GM12892 (cell line): ENCODE results near the gene DNM1L.

Source experiments
- DNase-seq: peaks from one replicate; pipeline ENCODE4 v3.0.0; 2011; ENCODE audit not compliant: insufficient read length
- FAIRE-seq: peaks from 2 replicates; lab custom pipeline; 2011; peaks lifted over from hg19 to GRCh38; lab: Jason Lieb, UNC
- POLR2A ChIP-seq: IDR thresholded peaks from 2 replicates; pipeline ENCODE4 v1.6.1; 2011; ENCODE audit warnings: low read depth, low read length, control low read depth
- POLR2AphosphoS5 ChIP-seq: IDR thresholded peaks from 2 replicates; pipeline ENCODE4 v1.6.1; 2011; ENCODE audit warnings: low read depth, low read length, control low read depth
- TAF1 ChIP-seq: IDR thresholded peaks from 2 replicates; pipeline ENCODE4 v1.6.1; 2011; ENCODE audit warnings: low read depth, mild to moderate bottlenecking, control low read depth, low read length, borderline replicate concordance

Gene DNM1L

DNA sequence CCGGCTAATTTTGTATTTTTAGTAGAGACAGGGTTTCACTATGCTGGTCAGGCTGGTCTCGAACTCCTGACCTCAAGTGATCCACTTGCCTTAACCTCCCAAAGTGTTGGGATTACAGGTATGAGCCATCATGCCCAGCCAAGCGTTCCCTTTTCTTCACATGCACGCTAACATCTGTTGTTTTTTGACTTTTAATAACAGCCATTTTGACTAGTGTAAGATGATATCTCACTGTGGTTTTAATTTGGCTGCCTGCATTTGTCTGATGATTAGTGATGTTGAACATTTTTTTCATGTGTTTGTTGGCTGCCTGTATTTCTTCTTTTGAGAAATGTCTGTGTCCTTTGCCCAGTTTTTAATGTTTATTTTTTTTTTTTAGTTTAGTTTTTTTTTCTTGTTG is 86.8 kb downstream of the DNM1L start:
- no peak for DNase-seq
- FAIRE-seq, result no peak
- TF ChIP-seq POLR2A (no peak), TAF1 (no peak), POLR2AphosphoS5 (no peak)

DNA sequence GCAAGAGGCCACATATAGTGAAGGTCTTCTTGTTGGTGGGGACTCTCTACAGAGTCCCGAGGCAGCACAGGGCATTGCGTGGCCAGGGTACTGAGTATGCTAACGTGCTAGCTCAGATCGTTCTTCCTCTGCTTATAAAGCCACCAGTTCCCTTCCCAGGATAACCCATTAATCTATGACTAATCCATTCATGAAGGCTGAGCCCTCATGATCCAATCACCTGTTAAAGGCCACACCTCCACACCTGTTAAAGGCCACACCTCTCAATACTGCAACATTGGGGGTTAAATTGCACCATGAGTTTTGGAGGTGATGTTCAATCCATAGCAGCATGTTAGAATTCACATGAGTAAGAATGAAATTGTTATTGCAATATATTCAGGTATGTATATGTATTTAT is 89.4 kb downstream of the DNM1L start:
- no peak for TF ChIP-seq TAF1
- TF ChIP-seq POLR2A, result no peak
- TF ChIP-seq POLR2AphosphoS5, result no peak
- FAIRE-seq (no peak), DNase-seq (no peak)

DNA sequence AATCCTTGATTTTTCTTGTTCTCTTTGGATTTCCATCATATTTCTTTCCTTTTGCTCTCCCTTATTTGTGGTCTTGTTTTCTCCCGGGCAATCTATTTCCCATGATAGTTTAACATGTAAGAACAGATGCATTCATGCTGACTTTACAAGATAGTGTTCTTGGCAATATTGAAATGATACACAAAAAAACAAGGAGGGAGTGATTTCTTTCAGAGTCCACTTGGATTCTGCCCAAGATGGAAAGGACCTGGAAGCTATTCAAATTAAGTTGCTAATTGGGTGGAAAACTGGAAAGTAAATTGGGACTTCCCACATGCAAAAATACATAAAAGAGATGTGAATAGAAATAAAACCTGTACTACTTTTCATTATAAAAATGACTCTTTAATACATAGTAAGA is 91.0 kb downstream of the DNM1L start:
- FAIRE-seq (no peak), DNase-seq (no peak)
- TF ChIP-seq POLR2AphosphoS5, result no peak
- TF ChIP-seq TAF1, result no peak
- TF ChIP-seq POLR2A, result no peak

- FAIRE-seq (no peak), DNase-seq (no peak)
- TF ChIP-seq TAF1, result no peak
- TF ChIP-seq POLR2A, result no peak
- no peak for TF ChIP-seq POLR2AphosphoS5
Observed at GRCh38 chr12:32773691-32774090, 94.6 kb downstream of the DNM1L start.

DNA sequence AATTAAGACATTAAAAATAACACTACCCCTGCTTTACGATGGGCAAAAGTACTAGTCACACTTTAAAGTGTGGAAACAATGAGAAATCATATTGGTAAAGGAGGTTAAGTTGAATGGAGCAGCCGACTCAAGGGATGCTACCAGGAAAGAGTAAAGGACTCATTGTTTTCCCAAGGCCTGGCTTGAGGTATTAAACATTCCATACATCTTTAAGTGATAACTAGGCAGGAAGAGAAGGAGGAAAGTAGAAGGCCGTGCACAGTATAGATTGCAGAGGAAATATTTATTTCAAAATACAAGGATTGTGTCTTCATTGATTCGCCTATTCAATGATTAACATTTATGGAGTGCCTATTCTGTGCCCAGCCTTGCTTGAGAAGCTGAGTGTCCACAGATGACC is 97.2 kb downstream of the DNM1L start:
- TF ChIP-seq TAF1 (no peak), POLR2A (no peak), POLR2AphosphoS5 (no peak)
- FAIRE-seq (no peak), DNase-seq (no peak)

DNA sequence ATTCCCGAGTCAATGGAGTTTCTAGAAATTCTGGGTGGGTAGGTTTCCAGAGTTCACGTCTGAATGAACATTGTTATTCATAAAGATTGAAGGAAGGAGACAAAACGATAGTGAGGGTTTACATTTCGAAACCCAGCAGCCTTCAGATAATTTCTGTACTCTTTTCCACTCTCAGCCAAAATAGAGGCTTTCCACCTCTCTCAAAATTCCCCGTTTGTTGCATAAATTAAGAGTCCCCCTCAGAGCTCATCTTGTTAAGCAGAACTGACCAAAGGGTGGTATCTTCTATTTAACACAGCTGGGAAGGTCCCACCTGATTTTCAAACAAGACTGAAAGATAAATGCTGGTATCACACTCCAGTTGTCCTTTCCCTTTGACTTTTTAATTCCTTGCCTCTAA is 98.1 kb downstream of the DNM1L start:
- FAIRE-seq (no peak), DNase-seq (no peak)
- TF ChIP-seq POLR2A (no peak), POLR2AphosphoS5 (no peak), TAF1 (no peak)

GRCh38 chr12:32777691-32778175 is 98.6 kb downstream of the DNM1L start:
- DNase-seq (no peak), FAIRE-seq (no peak)
- TF ChIP-seq TAF1 (no peak), POLR2AphosphoS5 (no peak), POLR2A (no peak)

- TF ChIP-seq TAF1 (no peak), POLR2A (no peak), POLR2AphosphoS5 (no peak)
- no peak for DNase-seq
- FAIRE-seq, result no peak
Observed at GRCh38 chr12:32780071-32780470, 101.0 kb downstream of the DNM1L start.

DNA sequence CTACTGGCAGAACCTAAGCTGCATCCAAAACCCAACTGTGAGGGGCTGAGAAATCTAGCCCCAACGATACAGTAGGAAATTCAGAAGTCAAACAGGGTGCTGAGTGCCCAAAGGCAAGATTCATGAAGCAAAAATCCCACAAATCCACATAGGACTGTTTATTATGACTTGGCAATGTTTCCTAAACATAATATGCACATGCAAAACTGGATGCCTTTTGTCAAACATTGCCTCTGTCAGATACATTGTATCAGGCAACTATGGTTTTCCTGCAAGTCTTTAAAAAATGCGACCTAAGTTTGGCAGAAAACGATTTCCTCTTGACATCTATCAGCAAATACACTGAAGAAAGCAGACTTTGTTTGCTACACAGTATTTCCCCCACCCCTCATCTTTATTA is 103.9 kb downstream of the DNM1L start:
- no peak for FAIRE-seq
- DNase-seq, result no peak
- TF ChIP-seq POLR2AphosphoS5, result no peak
- TF ChIP-seq POLR2A, result no peak
- no peak for TF ChIP-seq TAF1

- DNase-seq, result no peak
- no peak for FAIRE-seq
- TF ChIP-seq POLR2A (no peak), POLR2AphosphoS5 (no peak), TAF1 (no peak)
Observed at GRCh38 chr12:32785557-32785956, 106.5 kb downstream of the DNM1L start.

GRCh38 chr12:32788405-32788804 is 109.3 kb downstream of the DNM1L start:
- TF ChIP-seq TAF1, result no peak
- TF ChIP-seq POLR2AphosphoS5, result no peak
- TF ChIP-seq POLR2A, result no peak
- DNase-seq (no peak), FAIRE-seq (no peak)

- DNase-seq (no peak), FAIRE-seq (no peak)
- TF ChIP-seq TAF1, result no peak
- TF ChIP-seq POLR2A, result no peak
- no peak for TF ChIP-seq POLR2AphosphoS5
Observed at GRCh38 chr12:32789446-32789845, 110.3 kb downstream of the DNM1L start.

DNA sequence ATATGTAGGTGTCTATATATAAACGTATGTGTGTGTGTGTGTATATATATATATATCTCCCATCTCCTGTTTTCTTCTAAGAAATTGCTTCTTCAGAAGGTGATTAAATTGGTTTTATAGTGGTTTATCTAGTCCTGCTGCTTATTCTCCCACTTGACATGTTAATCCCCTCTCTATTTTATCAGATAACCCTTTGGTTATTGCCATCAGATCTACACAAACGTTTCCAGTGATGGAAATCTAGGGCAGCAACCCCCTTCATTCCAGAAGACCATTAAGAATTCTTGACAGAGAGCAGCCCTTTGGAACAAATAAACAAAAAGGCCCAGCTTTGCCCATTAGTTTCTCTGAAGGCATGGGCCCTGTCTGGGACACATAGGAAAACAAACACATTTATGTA is 110.8 kb downstream of the DNM1L start:
- TF ChIP-seq POLR2A (no peak), TAF1 (no peak), POLR2AphosphoS5 (no peak)
- no peak for DNase-seq
- FAIRE-seq, result no peak

- TF ChIP-seq TAF1 (no peak), POLR2AphosphoS5 (no peak), POLR2A (no peak)
- no peak for FAIRE-seq
- no peak for DNase-seq
Observed at GRCh38 chr12:32794281-32794680, 115.2 kb downstream of the DNM1L start.
